A549 treated with DMSO at 1 μM for 4 hours (cell line): ENCODE measurements around the gene TBC1D3B. TPM values are rescaled to one million over a fixed set of nuclear protein-coding genes. Genes with fewer than 3 reads are reported as not detected.

Experiments
- total RNA-seq: library from RNA; stranded (reverse); fragments of 200-300 nt; extraction: Qiagen RNA extraction; gene quantifications from 5 replicates; pipeline ENCODE4 v1.2.3, GENCODE V29; 2022; ENCODE audit warnings: low read depth

TBC1D3B gene
- 2.1 to 3.7 TPM (median 3.4 TPM) in 5 replicates for total RNA-seq

DNA sequence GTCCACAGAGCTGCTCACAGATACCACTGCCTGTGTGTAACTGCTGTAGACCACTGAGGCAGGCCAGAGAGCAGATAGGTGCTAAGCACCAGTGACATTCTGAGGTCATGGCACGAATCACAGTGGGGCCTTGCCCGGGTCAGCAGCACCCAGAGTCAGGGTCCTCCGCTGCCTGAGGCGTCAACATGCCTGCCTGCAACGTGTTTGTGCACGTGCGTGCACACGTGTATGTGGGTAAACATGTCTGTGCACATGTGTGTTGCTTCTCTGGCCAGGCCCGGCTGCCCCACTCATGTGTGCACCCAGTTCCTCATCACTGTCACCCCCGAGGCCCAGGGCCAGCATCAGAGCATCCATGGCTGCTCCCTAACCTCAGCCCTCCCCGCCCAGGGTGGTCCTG is at the start of gene TBC1D3B:
Gene TBC1D3B (minus strand): TSS at position 101 of the 400 bp plus-strand sequence. CDS start 1,586 bp downstream, outside the sequence.

DNA sequence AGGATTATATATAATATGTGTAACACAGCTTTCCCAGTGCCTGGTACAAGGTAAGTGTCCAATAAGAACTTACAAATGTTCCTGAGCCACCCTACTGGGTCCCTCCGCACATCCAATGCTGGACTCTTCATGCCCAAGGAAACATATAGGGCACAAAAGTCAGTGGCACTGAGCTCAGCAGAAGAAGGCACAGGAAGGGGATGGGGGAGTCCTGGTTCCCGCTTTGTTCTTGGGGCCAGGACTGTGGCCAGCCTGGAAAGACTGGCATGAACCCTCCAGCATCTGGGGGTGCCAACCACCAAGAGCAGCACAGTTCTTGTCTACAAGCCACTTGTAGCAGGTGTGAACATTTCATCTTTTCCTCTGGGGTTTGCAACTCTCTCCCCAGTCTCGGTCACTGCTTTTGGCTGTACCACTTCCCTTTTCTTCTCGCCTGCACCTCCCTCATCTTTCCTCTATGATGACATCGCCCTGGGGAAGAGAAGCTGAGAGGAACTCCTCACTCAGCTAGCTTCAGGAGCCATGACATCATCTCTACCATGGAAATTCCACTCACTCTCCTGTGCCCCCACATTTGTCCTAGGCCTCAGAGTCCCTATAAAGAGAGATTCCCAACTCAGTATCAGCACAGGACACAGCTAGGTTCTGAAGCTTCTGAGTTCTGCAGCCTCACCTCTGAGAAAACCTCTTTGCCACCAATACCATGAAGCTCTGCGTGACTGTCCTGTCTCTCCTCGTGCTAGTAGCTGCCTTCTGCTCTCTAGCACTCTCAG is 34.2 kb upstream of the TBC1D3B start, which contains the start of gene CCL4L2:
Gene CCL4L2 (plus strand): TSS at position 625 of the 773 bp plus-strand sequence.

Other genes starting within 250 kb of the TBC1D3B start
- 2.1 to 4.0 TPM (median 3.1 TPM) in 5 replicates for gene RDM1, start 245.9 kb downstream of the TBC1D3B start, total RNA-seq
- not detected in 5 replicates for gene LYZL6, start 232.9 kb downstream of the TBC1D3B start, total RNA-seq
- not detected in 5 replicates for gene CCL16, start 195.1 kb downstream of the TBC1D3B start, total RNA-seq
- not detected in 5 replicates for gene CCL14, start 189.9 kb downstream of the TBC1D3B start, total RNA-seq
- 0.09 TPM in 1 of 5 replicates, not detected in the others for gene CCL15, start 175.1 kb downstream of the TBC1D3B start, total RNA-seq
- not detected in 5 replicates for gene CCL23, start 158.7 kb downstream of the TBC1D3B start, total RNA-seq
- not detected in 5 replicates for gene CCL18, start 112.4 kb downstream of the TBC1D3B start, total RNA-seq
- not detected in 5 replicates for gene CCL3, start 86.5 kb downstream of the TBC1D3B start, total RNA-seq
- gene CCL4, start 72.8 kb downstream of the TBC1D3B start, total RNA-seq = not detected in 5 replicates
- not detected in 5 replicates for gene CCL3L1, start 20.1 kb upstream of the TBC1D3B start, total RNA-seq
- gene CCL4L2, start 34.4 kb upstream of the TBC1D3B start, total RNA-seq = not detected in 5 replicates
- 0.19 to 0.46 TPM (median 0.29 TPM) in 5 replicates for gene TBC1D3I, start 87.9 kb upstream of the TBC1D3B start, total RNA-seq
- not detected in 5 replicates for gene TBC1D3G, start 147.2 kb upstream of the TBC1D3B start, total RNA-seq
- not detected in 5 replicates for gene TBC1D3H, start 211.8 kb upstream of the TBC1D3B start, total RNA-seq